Measurements from ENCODE around the gene FAM219A. TPM values are rescaled to one million over a fixed set of nuclear protein-coding genes. Genes with fewer than 3 reads are reported as not detected.
A peak's percentile ranks its signal among the peaks of the same experiment; 100 is the strongest.

The FAM219A gene
- total and polyA plus RNA-seq, 7 experiments from 2014 or later = 0.67 to 14.6 (median 12.4) TPM

DNA sequence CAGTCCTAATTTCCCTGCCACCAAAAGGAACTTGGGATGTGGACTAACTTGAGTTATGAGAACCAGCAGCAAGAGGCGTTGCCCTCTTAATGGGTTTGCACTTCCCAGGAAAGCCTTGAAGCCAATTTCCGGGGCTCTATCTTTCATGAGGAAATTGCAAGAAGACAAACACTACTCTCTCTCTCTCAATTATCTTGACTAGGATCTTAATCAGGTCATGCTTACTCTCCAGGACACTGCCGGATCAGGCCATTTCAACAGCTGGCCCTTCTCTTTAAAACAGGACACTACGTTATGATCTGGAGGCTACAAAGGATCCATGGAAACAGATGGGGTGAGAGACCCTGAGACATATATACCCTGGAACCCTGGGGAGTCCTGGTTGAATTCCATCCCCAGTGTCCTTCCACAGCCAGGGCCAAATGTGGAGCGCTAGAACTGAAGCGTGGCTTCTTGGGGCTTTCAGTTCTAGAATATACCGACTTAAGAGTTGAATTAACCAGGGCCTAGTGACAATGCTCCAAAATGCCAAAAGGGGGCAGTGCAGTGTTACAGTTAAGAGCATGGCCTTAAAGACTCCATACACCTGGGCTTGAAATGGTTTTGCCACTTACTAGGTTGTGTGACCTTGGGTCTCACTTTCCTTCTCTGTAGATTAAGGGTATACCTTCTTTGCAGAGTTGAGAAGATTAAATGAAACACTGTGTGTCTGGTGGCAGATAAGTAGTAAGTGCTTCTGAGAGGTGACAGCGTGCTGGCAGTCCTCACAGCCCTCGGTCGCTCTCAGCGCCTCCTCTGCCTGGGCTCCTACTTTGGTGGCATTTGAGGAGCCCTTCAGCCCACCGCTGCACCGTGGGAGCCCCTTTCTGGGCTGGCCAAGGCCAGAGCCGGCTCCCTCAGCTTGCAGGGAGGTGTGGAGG lies 21.1 kb downstream of the FAM219A start:
- Histone ChIP-seq H3K36me3 (ENCODE audit: control insufficient read depth in 2 of 3, insufficient read depth in 3 of 3, low read length in 3 of 3) (peaks cover 0 to 4% (median 0%) of the 10 kb centered on the region in 3 experiments), H3K4me3 (ENCODE audit: low read length) (no peak overlapping the region), H3K27ac (ENCODE audit: low read depth, low read length) (no peak overlapping the region), H3K9me3 (ENCODE audit: control insufficient read depth in 2 of 3, low read length in 3 of 3) (no peaks in the 10 kb centered on the region), H3K27me3 (ENCODE audit: control insufficient read depth in 2 of 2, insufficient read depth in 2 of 2, low read length in 2 of 2) (no peaks in the 10 kb centered on the region), H3K4me1 (ENCODE audit: control insufficient read depth in 2 of 2, insufficient read depth in 2 of 2, low read length in 2 of 2) (peaks cover 0 to 6% of the 10 kb centered on the region in 2 donors)
- POLR2A ChIA-PET = no interaction called here
- no peak overlapping the region for H3K4me3 Mint-ChIP-seq
- H3K27me3 Mint-ChIP-seq = no peaks in the 10 kb centered on the region
- peaks cover 0 to 17% (median 7%) of the 10 kb centered on the region in 5 donors for H3K36me3 Mint-ChIP-seq
- H3K27ac Mint-ChIP-seq = no peak overlapping the region
- intact Hi-C loops (cut with micrococcal nuclease) = loop anchor here (1.0 kb wide), 6 partner anchors 21 to 197 kb away; partner anchors contain the start of genes DNAI1 (in 1 of the 2) and FAM219A (in 1 of the 2)
- ATAC-seq (peak; percentile 92), DNase-seq (peak in 8 of 9 donors; percentile 49 to 74 (median 65))
- H3K4me1 Mint-ChIP-seq = peaks cover 6 to 26% (median 17%) of the 10 kb centered on the region in 7 donors
- CTCF ChIA-PET = interaction anchor here (1.1 to 2.3 kb wide), 5 partner anchors 25 to 197 kb away, joined by 3 to 15 read pairs (median 3); no protein-coding TSS in a partner anchor
- no peaks in the 10 kb centered on the region for H3K9me3 Mint-ChIP-seq

DNA sequence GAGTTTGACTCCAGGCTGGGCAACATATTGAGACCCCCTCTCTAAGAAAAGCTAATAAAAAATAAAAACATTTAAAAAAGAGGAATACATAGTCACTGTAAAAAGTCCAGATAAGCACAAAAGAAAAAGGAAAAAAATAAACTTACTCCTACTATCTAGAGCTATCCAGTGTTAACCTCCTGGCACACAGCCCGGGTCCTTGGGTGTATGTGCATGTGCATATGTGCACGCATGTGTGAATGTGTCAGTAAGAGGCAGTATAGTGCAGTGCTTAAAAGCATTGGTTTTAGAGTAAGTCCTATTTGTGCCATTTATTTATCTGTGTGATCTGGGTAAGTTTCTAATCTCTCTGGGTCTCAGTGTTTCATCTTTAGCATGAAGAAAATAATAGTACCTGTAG lies 26.7 kb downstream of the FAM219A start:
- no peaks in the 10 kb centered on the region for H3K27me3 ChIP-seq (ENCODE audit: control insufficient read depth in 2 of 2, insufficient read depth in 2 of 2, low read length in 2 of 2)
- Mint-ChIP-seq H3K36me3 (peaks cover 0 to 21% (median 0%) of the 10 kb centered on the region in 5 donors), H3K4me1 (peaks cover 0 to 6% (median 0%) of the 10 kb centered on the region in 7 donors), H3K4me3 (no peak overlapping the region), H3K27me3 (no peaks in the 10 kb centered on the region), H3K9me3 (no peaks in the 10 kb centered on the region), H3K27ac (no peak overlapping the region)
- intact Hi-C loops (cut with micrococcal nuclease) = no loop called here
- POLR2A ChIA-PET = no interaction called here
- H3K9me3 ChIP-seq (ENCODE audit: control insufficient read depth in 2 of 3, low read length in 3 of 3) = no peaks in the 10 kb centered on the region
- H3K4me1 ChIP-seq (ENCODE audit: control insufficient read depth in 2 of 2, insufficient read depth in 2 of 2, low read length in 2 of 2) = no peaks in the 10 kb centered on the region
- CTCF ChIA-PET = interaction anchor here (1.9 kb wide), 1 partner anchor 160 kb away, joined by 8 read pairs; no protein-coding TSS in a partner anchor
- H3K27ac ChIP-seq (ENCODE audit: low read depth, low read length) = no peak overlapping the region
- no peaks in the 10 kb centered on the region for H3K36me3 ChIP-seq (ENCODE audit: control insufficient read depth in 2 of 3, insufficient read depth in 3 of 3, low read length in 3 of 3)
- ATAC-seq = no peak
- H3K4me3 ChIP-seq (ENCODE audit: low read length) = no peak overlapping the region
- DNase-seq = no peak

DNA sequence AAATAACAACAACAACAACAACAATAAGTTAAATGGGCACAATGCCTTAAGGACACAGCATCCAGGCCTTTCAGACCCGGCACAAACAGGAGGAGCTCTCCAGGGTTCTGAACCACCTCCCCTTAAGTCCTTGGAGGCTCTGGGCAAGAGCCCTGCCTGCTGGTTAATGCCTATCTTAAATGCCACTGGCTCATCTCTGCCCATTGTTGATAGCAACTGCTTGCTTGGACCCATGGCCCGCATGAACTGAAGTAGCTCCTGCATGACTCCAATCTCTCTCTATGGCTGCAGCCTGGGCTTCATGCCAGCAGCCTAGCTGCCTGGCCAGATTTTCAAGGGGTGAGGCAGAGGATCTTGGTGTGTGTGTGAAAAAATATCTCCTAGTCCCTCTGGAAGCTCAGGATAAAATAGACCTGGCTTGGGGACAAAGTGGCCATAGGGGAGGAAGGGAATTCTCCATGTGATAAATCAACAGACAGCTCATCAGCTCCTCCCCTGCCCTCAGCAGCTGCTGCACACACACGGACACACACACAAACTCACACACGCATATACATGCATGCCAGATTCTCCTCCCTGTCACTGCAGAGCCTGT lies 27.4 kb downstream of the FAM219A start:
- CTCF ChIA-PET = interaction anchor here (1.9 kb wide), 1 partner anchor 161 kb away, joined by 8 read pairs; no protein-coding TSS in a partner anchor
- intact Hi-C loops (cut with micrococcal nuclease) = no loop called here

DNA sequence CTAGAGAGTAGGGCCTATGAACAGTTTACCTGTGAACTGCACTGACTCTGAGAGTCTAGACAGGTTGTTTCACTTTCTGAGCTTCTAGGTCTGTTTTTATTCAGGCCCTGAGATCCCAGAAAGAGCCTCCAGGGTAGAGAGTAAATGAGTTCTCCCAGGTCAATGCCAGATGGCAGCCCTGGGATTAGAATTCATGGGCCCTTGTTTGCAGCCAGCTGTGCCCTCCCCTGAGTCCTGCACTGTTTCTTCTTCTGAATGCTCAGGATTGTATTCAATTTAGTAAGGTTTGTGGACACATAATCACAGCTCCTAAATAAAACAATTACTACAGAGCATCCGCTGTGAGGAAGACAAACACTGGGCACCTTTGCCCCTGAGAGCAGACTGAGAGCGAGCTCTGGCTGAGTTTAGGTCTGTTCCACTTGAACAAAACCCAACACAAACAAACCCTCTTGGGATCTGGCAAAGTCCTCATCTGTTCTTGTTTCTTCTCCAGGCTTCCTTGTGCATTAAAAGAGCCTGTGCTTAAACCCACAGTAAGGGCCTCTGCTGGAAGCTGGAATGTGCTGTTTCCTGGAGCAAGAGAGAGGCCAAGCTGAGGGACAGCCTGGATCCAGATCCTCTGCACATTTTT lies 29.9 kb downstream of the FAM219A start:
- POLR2A ChIA-PET = no interaction called here

More for the DNA sequence above, 27.4 kb downstream of the FAM219A start:
- ATAC-seq = no peak
- POLR2A ChIA-PET = no interaction called here
- Histone ChIP-seq H3K36me3 (ENCODE audit: control insufficient read depth in 2 of 3, insufficient read depth in 3 of 3, low read length in 3 of 3) (no peaks in the 10 kb centered on the region), H3K4me3 (ENCODE audit: low read length) (no peak overlapping the region), H3K27ac (ENCODE audit: low read depth, low read length) (no peak overlapping the region), H3K9me3 (ENCODE audit: control insufficient read depth in 2 of 3, low read length in 3 of 3) (no peaks in the 10 kb centered on the region), H3K27me3 (ENCODE audit: control insufficient read depth in 2 of 2, insufficient read depth in 2 of 2, low read length in 2 of 2) (no peaks in the 10 kb centered on the region), H3K4me1 (ENCODE audit: control insufficient read depth in 2 of 2, insufficient read depth in 2 of 2, low read length in 2 of 2) (no peaks in the 10 kb centered on the region)
- peak in 1 of 9 donors; percentile 25 for DNase-seq
- Mint-ChIP-seq H3K4me1 (peaks cover 0 to 6% (median 0%) of the 10 kb centered on the region in 7 donors), H3K27ac (peak overlapping the region in 1 of 9 donors; percentile 68), H3K9me3 (no peaks in the 10 kb centered on the region), H3K4me3 (no peak overlapping the region), H3K36me3 (peaks cover 0 to 21% (median 0%) of the 10 kb centered on the region in 5 donors), H3K27me3 (no peaks in the 10 kb centered on the region)

DNA sequence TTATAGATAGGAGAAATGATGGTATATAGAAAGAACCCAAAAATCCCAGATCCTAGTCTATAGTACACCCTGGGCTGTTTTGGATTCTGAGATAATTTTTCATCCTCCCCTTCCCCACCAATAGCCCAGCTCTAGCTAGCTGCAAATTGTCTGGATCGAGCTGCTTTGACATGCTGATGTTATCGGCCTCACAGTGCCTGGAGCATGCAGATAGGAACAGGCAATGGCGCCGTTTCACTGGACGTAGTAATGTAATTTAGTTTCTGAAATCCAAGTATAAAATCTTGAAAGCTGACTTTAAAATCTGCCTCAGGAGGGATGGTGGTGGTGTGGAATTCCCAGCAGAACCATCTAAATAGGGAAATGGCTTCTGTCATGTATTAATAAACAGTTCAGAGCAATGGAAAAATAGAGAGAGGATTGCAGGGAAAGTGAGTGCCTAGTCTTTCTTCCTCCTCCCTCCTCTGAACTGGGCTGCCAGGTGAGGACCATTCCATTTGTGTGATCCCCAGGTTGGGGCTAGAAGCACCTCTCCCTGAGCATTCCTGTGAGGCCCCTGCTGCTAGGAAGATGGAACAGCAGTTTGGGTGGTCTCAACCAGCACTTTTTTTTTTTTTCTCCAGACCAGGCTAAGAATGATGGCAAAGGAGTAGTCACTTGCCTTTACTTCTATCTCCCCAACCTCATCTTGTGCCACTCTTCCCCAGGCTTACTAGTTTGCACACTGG lies 31.9 kb downstream of the FAM219A start:
- H3K4me3 ChIP-seq (ENCODE audit: low read length) = no peak overlapping the region
- peaks cover 0 to 21% (median 0%) of the 10 kb centered on the region in 5 donors for H3K36me3 Mint-ChIP-seq
- ATAC-seq (no peak), DNase-seq (no peak)
- no peak overlapping the region for H3K27ac Mint-ChIP-seq
- no peaks in the 10 kb centered on the region for H3K36me3 ChIP-seq (ENCODE audit: control insufficient read depth in 2 of 3, insufficient read depth in 3 of 3, low read length in 3 of 3)
- ChIA-PET POLR2A (no interaction called here), CTCF (no interaction called here)
- no peak overlapping the region for H3K27ac ChIP-seq (ENCODE audit: low read depth, low read length)
- no peaks in the 10 kb centered on the region for H3K27me3 Mint-ChIP-seq
- no peak overlapping the region for H3K4me3 Mint-ChIP-seq
- H3K9me3 ChIP-seq (ENCODE audit: control insufficient read depth in 2 of 3, low read length in 3 of 3) = no peaks in the 10 kb centered on the region
- no peaks in the 10 kb centered on the region for H3K9me3 Mint-ChIP-seq
- intact Hi-C loops (cut with micrococcal nuclease) = no loop called here
- H3K4me1 Mint-ChIP-seq = peaks cover 0 to 7% (median 0%) of the 10 kb centered on the region in 7 donors
- no peaks in the 10 kb centered on the region for H3K27me3 ChIP-seq (ENCODE audit: control insufficient read depth in 2 of 2, insufficient read depth in 2 of 2, low read length in 2 of 2)
- H3K4me1 ChIP-seq (ENCODE audit: control insufficient read depth in 2 of 2, insufficient read depth in 2 of 2, low read length in 2 of 2) = no peaks in the 10 kb centered on the region

More for the DNA sequence above, 29.9 kb downstream of the FAM219A start:
- Mint-ChIP-seq H3K9me3 (no peaks in the 10 kb centered on the region), H3K27ac (no peak overlapping the region), H3K36me3 (peaks cover 0 to 22% (median 0%) of the 10 kb centered on the region in 5 donors), H3K4me1 (peaks cover 0 to 8% (median 0%) of the 10 kb centered on the region in 7 donors), H3K4me3 (no peak overlapping the region), H3K27me3 (no peaks in the 10 kb centered on the region)
- Histone ChIP-seq H3K27ac (ENCODE audit: low read depth, low read length) (no peak overlapping the region), H3K36me3 (ENCODE audit: control insufficient read depth in 2 of 3, insufficient read depth in 3 of 3, low read length in 3 of 3) (no peaks in the 10 kb centered on the region), H3K4me1 (ENCODE audit: control insufficient read depth in 2 of 2, insufficient read depth in 2 of 2, low read length in 2 of 2) (no peaks in the 10 kb centered on the region), H3K9me3 (ENCODE audit: control insufficient read depth in 2 of 3, low read length in 3 of 3) (no peaks in the 10 kb centered on the region), H3K4me3 (ENCODE audit: low read length) (no peak overlapping the region), H3K27me3 (ENCODE audit: control insufficient read depth in 2 of 2, insufficient read depth in 2 of 2, low read length in 2 of 2) (no peaks in the 10 kb centered on the region)
- CTCF ChIA-PET = interaction anchor here (1.9 kb wide), 1 partner anchor 25 kb away, joined by 5 read pairs; no protein-coding TSS in a partner anchor
- intact Hi-C loops (cut with micrococcal nuclease) = no loop called here
- ATAC-seq (no peak), DNase-seq (no peak)

Data from naive thymus-derived CD4-positive, alpha-beta T cell (primary cell).